HEK293 (cell line): ENCODE measurements around the gene SYTL5.
A peak's percentile ranks its signal among the peaks of the same experiment; 100 is the strongest.

ENCODE experiments used
- CTCF ChIP-seq: fragments of 450-650 bp; formaldehyde crosslinking; IDR thresholded peaks from 2 replicates; pipeline ENCODE4 v1.5.1; 2016; ENCODE audit warnings: missing biosample characterization, missing genetic modification characterization
- GLIS2 ChIP-seq: fragments of 450-650 bp; formaldehyde crosslinking; IDR thresholded peaks from 2 replicates; pipeline ENCODE4 v1.5.1; 2016; ENCODE audit warnings: missing biosample characterization, missing genetic modification characterization
- HOXA7 ChIP-seq: sonication (generic); formaldehyde crosslinking; IDR thresholded peaks from 2 replicates; pipeline ENCODE4 v1.8.1; 2022; ENCODE audit warnings: missing genetic modification reagents, borderline replicate concordance
- IKZF3 ChIP-seq: fragments of 450-650 bp; IDR thresholded peaks from 2 replicates; pipeline ENCODE4 v1.5.0; 2018; ENCODE audit warnings: missing biosample characterization, mild to moderate bottlenecking, missing genetic modification characterization, moderate library complexity
- INSM2 ChIP-seq: fragments of 450-650 bp; formaldehyde crosslinking; IDR thresholded peaks from 2 replicates; pipeline ENCODE4 v1.5.1; 2016; ENCODE audit warnings: missing biosample characterization, missing genetic modification characterization
- KLF16 ChIP-seq: fragments of 450-650 bp; formaldehyde crosslinking; IDR thresholded peaks from 2 replicates; pipeline ENCODE4 v1.5.1; 2017; ENCODE audit warnings: missing biosample characterization, missing genetic modification characterization
- MYNN ChIP-seq: fragments of 450-650 bp; formaldehyde crosslinking; IDR thresholded peaks from 2 replicates; pipeline ENCODE4 v1.5.1; 2016; ENCODE audit warnings: missing biosample characterization, missing genetic modification characterization, borderline replicate concordance
- MZF1 ChIP-seq: fragments of 450-650 bp; formaldehyde crosslinking; IDR thresholded peaks from 2 replicates; pipeline ENCODE4 v1.5.1; 2017; ENCODE audit warnings: missing biosample characterization, missing genetic modification characterization, borderline replicate concordance
- TRIM28 ChIP-seq: IDR thresholded peaks from 2 replicates; pipeline ENCODE4 v1.6.1; 2011; ENCODE audit warnings: low read length, control low read depth, borderline replicate concordance
- ZBTB20 ChIP-seq: fragments of 450-650 bp; formaldehyde crosslinking; IDR thresholded peaks from 2 replicates; pipeline ENCODE4 v1.5.1; 2016; ENCODE audit warnings: missing biosample characterization, missing genetic modification characterization
- ZEB2 ChIP-seq: fragments of 450-650 bp; formaldehyde crosslinking; IDR thresholded peaks from 2 replicates; pipeline ENCODE4 v1.5.1; 2016; ENCODE audit warnings: missing biosample characterization, missing genetic modification characterization
- ZFP37 ChIP-seq: fragments of 450-650 bp; formaldehyde crosslinking; IDR thresholded peaks from 2 replicates; pipeline ENCODE4 v1.5.1; 2016; ENCODE audit warnings: missing biosample characterization, missing genetic modification characterization
- ZNF140 ChIP-seq: fragments of 450-650 bp; formaldehyde crosslinking; IDR thresholded peaks from 2 replicates; pipeline ENCODE4 v1.5.1; 2016; ENCODE audit warnings: missing biosample characterization, missing genetic modification characterization
- ZNF174 ChIP-seq: fragments of 450-650 bp; formaldehyde crosslinking; IDR thresholded peaks from 2 replicates; pipeline ENCODE4 v1.5.0; 2017; ENCODE audit warnings: missing biosample characterization, mild to moderate bottlenecking, missing genetic modification characterization
- ZNF184 ChIP-seq: fragments of 450-650 bp; IDR thresholded peaks from 2 replicates; pipeline ENCODE4 v1.5.1; 2018; ENCODE audit warnings: missing biosample characterization, mild to moderate bottlenecking, missing genetic modification characterization
- ZNF23 ChIP-seq: fragments of 450-650 bp; formaldehyde crosslinking; IDR thresholded peaks from 2 replicates; pipeline ENCODE4 v1.5.1; 2016; ENCODE audit warnings: missing biosample characterization, missing genetic modification characterization, borderline replicate concordance
- ZNF239 ChIP-seq: fragments of 450-650 bp; formaldehyde crosslinking; IDR thresholded peaks from 2 replicates; pipeline ENCODE4 v1.5.1; 2016; ENCODE audit warnings: missing biosample characterization, missing genetic modification characterization
- ZNF274 ChIP-seq, 2 experiments: fragments of 200-500 bp in 1 of 2; fragments of 450-650 bp in 1 of 2; sonication (Bioruptor generic) in 1 of 2; formaldehyde crosslinking in 1 of 2; IDR thresholded peaks; 2 replicates each; pipeline versions ENCODE4 v1.5.1 to v1.6.1; 2014 to 2016; ENCODE audit warnings: borderline replicate concordance in 1 of 2, inconsistent platforms in 1 of 2, low read length in 1 of 2, missing biosample characterization in 1 of 2, missing genetic modification characterization in 1 of 2
- ZNF302 ChIP-seq: fragments of 450-650 bp; formaldehyde crosslinking; IDR thresholded peaks from 2 replicates; pipeline ENCODE4 v1.5.1; 2016; ENCODE audit warnings: missing biosample characterization, missing genetic modification characterization, low read depth
- ZNF433 ChIP-seq: fragments of 450-650 bp; formaldehyde crosslinking; IDR thresholded peaks from 2 replicates; pipeline ENCODE4 v1.5.1; 2016; ENCODE audit warnings: missing biosample characterization, missing genetic modification characterization, low read depth
- ZNF449 ChIP-seq: fragments of 450-650 bp; formaldehyde crosslinking; IDR thresholded peaks from 2 replicates; pipeline ENCODE4 v1.5.1; 2017; ENCODE audit warnings: missing biosample characterization, mild to moderate bottlenecking, missing genetic modification characterization, moderate library complexity
- ZNF561 ChIP-seq: fragments of 450-650 bp; IDR thresholded peaks from 2 replicates; pipeline ENCODE4 v1.5.1; 2018; ENCODE audit warnings: missing biosample characterization, missing genetic modification characterization, borderline replicate concordance
- ZNF596 ChIP-seq: fragments of 450-650 bp; IDR thresholded peaks from 2 replicates; pipeline ENCODE4 v1.5.0; 2018; ENCODE audit warnings: missing biosample characterization, mild to moderate bottlenecking, missing genetic modification characterization, moderate library complexity
- ZNF623 ChIP-seq: fragments of 450-650 bp; formaldehyde crosslinking; IDR thresholded peaks from 2 replicates; pipeline ENCODE4 v1.5.1; 2016; ENCODE audit warnings: missing biosample characterization, missing genetic modification characterization
- ZNF654 ChIP-seq: fragments of 450-650 bp; formaldehyde crosslinking; IDR thresholded peaks from 2 replicates; pipeline ENCODE4 v1.5.1; 2016; ENCODE audit warnings: low read depth, missing biosample characterization, missing genetic modification characterization
- ZNF658 ChIP-seq: fragments of 450-650 bp; formaldehyde crosslinking; IDR thresholded peaks from 2 replicates; pipeline ENCODE4; 2016; ENCODE audit warnings: missing biosample characterization, missing genetic modification characterization
- ZNF692 ChIP-seq: fragments of 450-650 bp; formaldehyde crosslinking; IDR thresholded peaks from 2 replicates; pipeline ENCODE4 v1.5.1; 2016; ENCODE audit warnings: missing biosample characterization, missing genetic modification characterization
- ZNF707 ChIP-seq: fragments of 450-650 bp; formaldehyde crosslinking; IDR thresholded peaks from 2 replicates; pipeline ENCODE4 v1.5.1; 2016; ENCODE audit warnings: missing biosample characterization, missing genetic modification characterization
- ZNF768 ChIP-seq: fragments of 450-650 bp; formaldehyde crosslinking; IDR thresholded peaks from 2 replicates; pipeline ENCODE4 v1.5.1; 2018; ENCODE audit warnings: missing biosample characterization, mild to moderate bottlenecking, missing genetic modification characterization
- ZNF830 ChIP-seq: fragments of 450-650 bp; IDR thresholded peaks from 2 replicates; pipeline ENCODE4 v1.5.0; 2018; ENCODE audit warnings: missing biosample characterization, missing genetic modification characterization, low read depth, mild to moderate bottlenecking, moderate library complexity
- ZNF843 ChIP-seq: fragments of 450-650 bp; formaldehyde crosslinking; IDR thresholded peaks from 2 replicates; pipeline ENCODE4 v1.5.1; 2016; ENCODE audit warnings: missing biosample characterization, missing genetic modification characterization
- ZSCAN18 ChIP-seq: fragments of 450-650 bp; formaldehyde crosslinking; IDR thresholded peaks from 2 replicates; pipeline ENCODE4 v1.5.1; 2016; ENCODE audit warnings: missing biosample characterization, missing genetic modification characterization
- ZSCAN4 ChIP-seq: fragments of 450-650 bp; formaldehyde crosslinking; IDR thresholded peaks from 2 replicates; pipeline ENCODE4 v1.5.1; 2017; ENCODE audit warnings: missing biosample characterization, missing genetic modification characterization

The SYTL5 gene

GRCh38 chrX:38052096-38052495 is 45.7 kb downstream of the SYTL5 start (continued):
- TF ChIP-seq ZNF707 (tag by site-specific recombination), result no peak
- TF ChIP-seq ZNF274 (IDR thresholded peaks at IDR 0.05; ENCODE audit: low read length), result no peak
- TF ChIP-seq ZNF274 (tag by site-specific recombination; IDR thresholded peaks at IDR 0.05; ENCODE audit: borderline replicate concordance), result no peak
- no peak for TF ChIP-seq HOXA7 (CRISPR knock-in tag)
- TF ChIP-seq ZNF174 (tag by site-specific recombination), result no peak
- TF ChIP-seq ZNF561 (tag by site-specific recombination), result no peak
- no peak for TF ChIP-seq ZNF23 (tag by site-specific recombination)
- TF ChIP-seq ZNF692 (tag by site-specific recombination), result no peak
- no peak for TF ChIP-seq ZNF449 (tag by site-specific recombination)
- TF ChIP-seq MZF1 (tag by site-specific recombination), result no peak
- TF ChIP-seq ZNF433, result no peak
- no peak for TF ChIP-seq ZNF658
- TF ChIP-seq ZFP37 (tag by site-specific recombination), result no peak
- TF ChIP-seq MYNN (tag by site-specific recombination), result no peak
- TF ChIP-seq ZNF596 (tag by site-specific recombination), result no peak
- TF ChIP-seq ZSCAN4 (tag by site-specific recombination), result no peak
- TF ChIP-seq ZSCAN18 (tag by site-specific recombination), result no peak
- no peak for TF ChIP-seq INSM2 (tag by site-specific recombination)
- no peak for TF ChIP-seq ZNF623 (tag by site-specific recombination)
- TF ChIP-seq KLF16, result no peak
- TF ChIP-seq ZEB2, result 0 out of 2 replicates have a peak, but pooled peaks have one; percentile 40
- TF ChIP-seq ZNF768, result no peak
- TF ChIP-seq ZNF184 (tag by site-specific recombination), result 0 out of 2 replicates have a peak, but pooled peaks have one; percentile 18
- peak; percentile 81; the same call in 1 of the 2 replicates for TF ChIP-seq TRIM28
- TF ChIP-seq ZNF239, result no peak
- TF ChIP-seq ZBTB20 (tag by site-specific recombination), result peak; percentile 33; the same call in 1 of the 2 replicates
- TF ChIP-seq IKZF3, result no peak
- no peak for TF ChIP-seq ZNF843 (tag by site-specific recombination)
- no peak for TF ChIP-seq CTCF (tag by site-specific recombination)
- no peak for TF ChIP-seq ZNF302 (tag by site-specific recombination)
- no peak for TF ChIP-seq GLIS2
- TF ChIP-seq ZNF830 (tag by site-specific recombination), result no peak
- TF ChIP-seq ZNF140 (tag by site-specific recombination), result no peak
- no peak for TF ChIP-seq ZNF654 (tag by site-specific recombination)
